ENCODE measurements around the gene GJB2. TPM values are rescaled to one million over a fixed set of nuclear protein-coding genes. Genes with fewer than 3 reads are reported as not detected.

Gene GJB2
- total and polyA plus RNA-seq, 2 of the 4 experiments (the other 2 are of a cell fraction): under 0.01 to 0.17 TPM

DNA sequence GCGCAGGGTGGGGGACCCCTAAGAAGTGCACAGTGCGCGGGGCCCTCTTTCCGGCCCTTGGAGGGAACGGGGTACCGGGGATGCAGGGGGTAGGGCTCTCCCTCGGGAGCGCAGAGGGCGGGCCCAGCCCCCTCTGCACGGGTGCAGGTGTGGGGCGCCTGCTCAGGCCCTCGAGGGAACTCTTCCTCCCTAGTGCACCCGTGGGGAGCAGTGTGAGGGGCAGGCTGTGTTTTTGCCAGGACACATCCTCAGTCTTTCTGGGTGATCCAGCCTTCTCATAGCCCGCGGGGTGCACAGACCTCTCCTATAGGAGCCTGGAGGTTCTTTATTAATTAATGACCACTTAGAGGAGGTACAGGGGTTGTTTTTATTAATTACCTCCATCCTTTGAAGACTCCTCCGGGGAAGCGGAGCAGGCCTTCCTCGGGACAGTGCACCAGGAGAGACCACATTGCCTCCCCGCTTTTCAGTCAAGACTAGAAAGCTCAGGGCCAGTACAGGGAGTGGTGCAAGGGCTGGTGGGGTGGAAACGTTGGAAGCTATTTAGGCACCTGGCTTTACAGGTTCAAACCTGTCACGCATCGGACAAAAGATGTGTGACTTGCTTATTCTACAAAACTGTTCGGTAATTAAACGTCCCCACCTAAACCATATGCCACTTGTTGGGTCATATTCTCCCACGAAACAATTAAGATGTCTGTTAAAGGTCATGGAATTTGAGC is 40.0 kb upstream of the GJB2 start:
- Histone ChIP-seq H2AFZ (replicated peaks; ENCODE audit: low read length, poor library complexity) (no peak overlapping the region), H2BK20ac (ENCODE audit: low read depth, low read length) (no peak overlapping the region), H3K79me1 (ENCODE audit: low read depth in 1 of 2, low read length in 2 of 2) (no peaks in the 10 kb centered on the region), H3K4ac (ENCODE audit: low read depth, low read length) (no peak overlapping the region), H2BK5ac (ENCODE audit: low read depth, low read length, poor library complexity, severe bottlenecking) (no peak overlapping the region), H4K8ac (ENCODE audit: low read depth in 2 of 2, low read length in 2 of 2) (no peak overlapping the region), H4K5ac (ENCODE audit: low read depth, low read length) (no peak overlapping the region), H3K9me1 (ENCODE audit: insufficient read depth, low read length) (no peaks in the 10 kb centered on the region), H4K91ac (ENCODE audit: insufficient read depth, low read depth, low read length) (no peak overlapping the region), H2BK120ac (ENCODE audit: low read depth, low read length) (no peak overlapping the region), H2BK15ac (ENCODE audit: low read depth, low read length) (no peak overlapping the region), H3K23ac (ENCODE audit: low read depth, low read length) (no peak overlapping the region), H3K18ac (ENCODE audit: low read depth, low read length) (no peak overlapping the region), H2AK5ac (ENCODE audit: low read depth, low read length) (no peak overlapping the region), H3K9me3 (ENCODE audit: control insufficient read depth, insufficient read depth, low read length) (no peaks in the 10 kb centered on the region), H3K14ac (replicated peaks; ENCODE audit: low read depth, low read length) (no peak overlapping the region), H3K36me3 (ENCODE audit: control insufficient read depth, insufficient read depth, low read length) (no peaks in the 10 kb centered on the region), H3K4me3 (ENCODE audit: insufficient read depth, low read depth, low read length) (no peak overlapping the region), H3K9ac (ENCODE audit: low read depth, low read length) (no peak overlapping the region), H3K27me3 (ENCODE audit: control insufficient read depth, insufficient read depth, low read length) (peaks cover 65% of the 10 kb centered on the region), H2AK9ac (replicated peaks; ENCODE audit: low read depth, low read length, poor library complexity) (no peak overlapping the region), H3K56ac (ENCODE audit: extremely low read depth, insufficient read depth, low read length) (no peak overlapping the region), H3K4me2 (ENCODE audit: low read depth, low read length) (no peak overlapping the region), H4K20me1 (ENCODE audit: insufficient read depth, low read length) (no peaks in the 10 kb centered on the region), H3K4me1 (ENCODE audit: control insufficient read depth, insufficient read depth, low read length) (no peaks in the 10 kb centered on the region), H3K27ac (ENCODE audit: insufficient read depth, low read length) (no peak overlapping the region)
- no CpG with 5 or more reads among the region's 25 CpGs for WGBS, 2 experiments (ENCODE audit: extremely low coverage in 2 of 2, insufficient read length in 1 of 2)
- intact Hi-C loops (cut with micrococcal nuclease): no loop called here
- BruUV-seq (replicated peaks): no TSS peak
- POLR2A ChIA-PET (ENCODE audit: unreplicated experiment): no interaction called here
- CTCF ChIA-PET: no interaction called here
- ATAC-seq (ENCODE audit: low read depth) (no peak), DNase-seq (no peak)
- dilution Hi-C loops (cut with HindIII; ENCODE audit: low sequenced_read_pairs, unreplicated experiment): no loop called here
- no peak for TF ChIP-seq BHLHE40 (IDR thresholded peaks at IDR 0.05; ENCODE audit: low read depth, low read length)
- TF ChIP-seq FOS (IDR thresholded peaks at IDR 0.05; ENCODE audit: low read depth, low read length): no peak
- no peak for TF ChIP-seq CTCF (conservative IDR thresholded peaks at IDR 0.05; ENCODE audit: low read depth, low read length)
- TF ChIP-seq MXI1 (IDR thresholded peaks at IDR 0.05; ENCODE audit: borderline replicate concordance, low read depth, low read length): no peak
- TF ChIP-seq POLR2A (IDR thresholded peaks at IDR 0.05; ENCODE audit: low read depth, low read length): no peak
- no peak for TF ChIP-seq MAZ (IDR thresholded peaks at IDR 0.05; ENCODE audit: borderline replicate concordance, low read depth, low read length)
- TF ChIP-seq, protein P1, sequence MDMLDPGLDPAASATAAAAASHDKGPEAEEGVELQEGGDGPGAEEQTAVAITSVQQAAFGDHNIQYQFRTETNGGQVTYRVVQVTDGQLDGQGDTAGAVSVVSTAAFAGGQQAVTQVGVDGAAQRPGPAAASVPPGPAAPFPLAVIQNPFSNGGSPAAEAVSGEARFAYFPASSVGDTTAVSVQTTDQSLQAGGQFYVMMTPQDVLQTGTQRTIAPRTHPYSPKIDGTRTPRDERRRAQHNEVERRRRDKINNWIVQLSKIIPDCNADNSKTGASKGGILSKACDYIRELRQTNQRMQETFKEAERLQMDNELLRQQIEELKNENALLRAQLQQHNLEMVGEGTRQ (IDR thresholded peaks at IDR 0.05; ENCODE audit: low read depth, low read length): no peak
- no peak for TF ChIP-seq RAD21 (IDR thresholded peaks at IDR 0.05; ENCODE audit: low read length)
- TF ChIP-seq NFE2L2 (IDR thresholded peaks at IDR 0.05; ENCODE audit: low read depth, low read length): no peak
- no peak for TF ChIP-seq RCOR1 (IDR thresholded peaks at IDR 0.05; ENCODE audit: insufficient replicate concordance, low read length)
- TF ChIP-seq RFX5 (IDR thresholded peaks at IDR 0.05; ENCODE audit: low read depth, low read length): no peak
- no peak for TF ChIP-seq CHD1 (IDR thresholded peaks at IDR 0.05; ENCODE audit: low read depth, low read length)
- TF ChIP-seq MAFK (IDR thresholded peaks at IDR 0.05; ENCODE audit: low read depth, low read length): no peak
- TF ChIP-seq, protein P2, sequence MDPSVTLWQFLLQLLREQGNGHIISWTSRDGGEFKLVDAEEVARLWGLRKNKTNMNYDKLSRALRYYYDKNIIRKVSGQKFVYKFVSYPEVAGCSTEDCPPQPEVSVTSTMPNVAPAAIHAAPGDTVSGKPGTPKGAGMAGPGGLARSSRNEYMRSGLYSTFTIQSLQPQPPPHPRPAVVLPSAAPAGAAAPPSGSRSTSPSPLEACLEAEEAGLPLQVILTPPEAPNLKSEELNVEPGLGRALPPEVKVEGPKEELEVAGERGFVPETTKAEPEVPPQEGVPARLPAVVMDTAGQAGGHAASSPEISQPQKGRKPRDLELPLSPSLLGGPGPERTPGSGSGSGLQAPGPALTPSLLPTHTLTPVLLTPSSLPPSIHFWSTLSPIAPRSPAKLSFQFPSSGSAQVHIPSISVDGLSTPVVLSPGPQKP (IDR thresholded peaks at IDR 0.05; ENCODE audit: borderline replicate concordance, low read depth, low read length): no peak
- no peak for TF ChIP-seq CEBPB (IDR thresholded peaks at IDR 0.05; ENCODE audit: low read depth, low read length)
- no peak for TF ChIP-seq SMC3 (IDR thresholded peaks at IDR 0.05; ENCODE audit: low read depth, low read length)
- in situ Hi-C loops (cut with MboI; ENCODE audit: low sequenced_read_pairs): no loop called here
